ENCODE results near the gene TMEM208. TPM values are rescaled to one million over a fixed set of nuclear protein-coding genes. Genes with fewer than 3 reads are reported as not detected.
A peak's percentile ranks its signal among the peaks of the same experiment; 100 is the strongest.

Gene TMEM208
- polyA plus RNA-seq, 1 of the 3 experiments (the other 2 are of a cell fraction), result 98.2 TPM

- peak; percentile 59 for DNase-seq
- H3F3A ChIP-seq (replicated peaks; ENCODE audit: insufficient read depth), result peaks cover 21% of the 10 kb centered on the region
- H4K20me1 ChIP-seq (ENCODE audit: insufficient read depth), result no peaks in the 10 kb centered on the region
- H3K27ac ChIP-seq (ENCODE audit: low read depth in 2 of 2, low read length in 1 of 2), result peak overlapping the region in 1 of 2 experiments; percentile 70; a peak in 1 of 4 replicates
- no peaks in the 10 kb centered on the region for H3K36me3 ChIP-seq (replicated peaks in 1 of 2; ENCODE audit: control insufficient read depth in 1 of 2, insufficient read depth in 2 of 2, low read length in 1 of 2)
- no peaks in the 10 kb centered on the region for H3K27me3 ChIP-seq (ENCODE audit: insufficient read depth)
- WGBS (ENCODE audit: low lambda C conversion rate), result 80% methylated on average over 2 of the region's 4 CpGs
- no peaks in the 10 kb centered on the region for H3K79me2 ChIP-seq (ENCODE audit: insufficient read depth)
- no peak overlapping the region for H3K9ac ChIP-seq
- peaks cover 12 to 22% of the 10 kb centered on the region in 2 experiments; a peak in 3 of 4 replicates for H3K4me1 ChIP-seq (ENCODE audit: control insufficient read depth in 1 of 2, insufficient read depth in 2 of 2, low read depth in 1 of 2, low read length in 1 of 2)
- no peak overlapping the region for H3K4me2 ChIP-seq
- CTCF ChIA-PET, result interaction anchor here (0.7 to 1.8 kb wide), 2 partner anchors 8 to 26 kb away, joined by 3 to 5 read pairs; partner anchors contain the start of gene PLEKHG4
- peak; percentile 27 for TF ChIP-seq CHD2 (IDR thresholded peaks at IDR 0.05; ENCODE audit: low read length, partially characterized antibody)
- TF ChIP-seq JUND (IDR thresholded peaks at IDR 0.05), result no peak
- no peak for TF ChIP-seq ZBTB33 (IDR thresholded peaks at IDR 0.05; ENCODE audit: borderline replicate concordance, low read depth)
- TF ChIP-seq MXI1 (IDR thresholded peaks at IDR 0.05; ENCODE audit: low read depth, low read length), result peak; percentile 51; the same call in 1 of the 2 replicates
- TF ChIP-seq RCOR1 (IDR thresholded peaks at IDR 0.05; ENCODE audit: low read length), result peak; percentile 52; the same call in 1 of the 2 replicates
- no peaks in the 10 kb centered on the region for H3K9me3 ChIP-seq
- POLR2A ChIA-PET, result interaction anchor here (0.5 to 0.9 kb wide), 2 partner anchors 26 to 596 kb away, joined by 3 to 4 read pairs; partner anchors contain the start of gene PLEKHG4
- H3K4me3 ChIP-seq (ENCODE audit: low read depth in 2 of 2, low read length in 1 of 2), result no peak overlapping the region
- H2AFZ ChIP-seq (ENCODE audit: low read depth), result no peak overlapping the region
- no peaks in the 10 kb centered on the region for H3K9me2 ChIP-seq
Measured at GRCh38 chr16:67252609-67253497, 25.9 kb downstream of the TMEM208 start.

- Histone ChIP-seq H3K9ac (no peak overlapping the region), H3K36me3 (replicated peaks in 1 of 2; ENCODE audit: control insufficient read depth in 1 of 2, insufficient read depth in 2 of 2, low read length in 1 of 2) (no peaks in the 10 kb centered on the region), H2AFZ (ENCODE audit: low read depth) (no peak overlapping the region), H3K79me2 (ENCODE audit: insufficient read depth) (no peaks in the 10 kb centered on the region), H3K4me1 (ENCODE audit: control insufficient read depth in 1 of 2, insufficient read depth in 2 of 2, low read depth in 1 of 2, low read length in 1 of 2) (peaks cover 0 to 8% of the 10 kb centered on the region in 2 experiments; a peak in 1 of 4 replicates), H3K27ac (ENCODE audit: low read depth in 2 of 2, low read length in 1 of 2) (no peak overlapping the region), H3K4me3 (ENCODE audit: low read depth in 2 of 2, low read length in 1 of 2) (no peak overlapping the region), H4K20me1 (ENCODE audit: insufficient read depth) (no peaks in the 10 kb centered on the region), H3K9me3 (no peaks in the 10 kb centered on the region), H3K27me3 (ENCODE audit: insufficient read depth) (no peaks in the 10 kb centered on the region), H3K9me2 (no peaks in the 10 kb centered on the region), H3F3A (replicated peaks; ENCODE audit: insufficient read depth) (peaks cover 11% of the 10 kb centered on the region), H3K4me2 (no peak overlapping the region)
- WGBS (ENCODE audit: low lambda C conversion rate), result 95% methylated on average over 11 of the region's 18 CpGs
- no peak for DNase-seq
- no peak for TF ChIP-seq TAF1 (IDR thresholded peaks at IDR 0.05; ENCODE audit: borderline replicate concordance, low read depth, low read length)
- no peak for TF ChIP-seq PBX3 (IDR thresholded peaks at IDR 0.05)
- TF ChIP-seq FOXJ3 (CRISPR knock-in tag; IDR thresholded peaks at IDR 0.05), result no peak
- TF ChIP-seq GATA2 (CRISPR knock-in tag; IDR thresholded peaks at IDR 0.05), result no peak
- no peak for TF ChIP-seq CTCF (IDR thresholded peaks at IDR 0.05)
- ChIA-PET POLR2A (no interaction called here), CTCF (interaction anchor here (0.7 kb wide), 1 partner anchor 208 kb away, joined by 3 read pairs; no protein-coding TSS in a partner anchor)
Measured at GRCh38 chr16:67254801-67255552, 28.0 kb downstream of the TMEM208 start.

Measured in SK-N-SH (cell line).